Body of pancreas (tissue), 4 donors: ENCODE measurements around the gene CD82. TPM values are rescaled to one million over a fixed set of nuclear protein-coding genes. Genes with fewer than 3 reads are reported as not detected.

Experiments
- ATAC-seq: fragments of 150-250 bp; one replicate; pipeline ENCODE4 v1.9.1; 2016
- DNase-seq, 4 donors: peaks; one replicate each; pipeline ENCODE4 v3.0.0-alpha.2; 2019
- H3K27ac ChIP-seq, 4 donors: fragments of 200-600 bp; sonication (generic); 1 replicate in 3 of 4; 2 replicates in 1 of 4; pipeline versions ENCODE4 v1.5.1 to v1.6.1; 2016 to 2019; ENCODE audit warnings: mild to moderate bottlenecking in 1 of 4, mixed read lengths in 1 of 4, moderate library complexity in 1 of 4
- H3K27me3 ChIP-seq, 2 donors: fragments of 200-600 bp; sonication (generic); one replicate each; pipeline ENCODE4 v1.6.0; 2016; ENCODE audit warnings: mild to moderate bottlenecking in 1 of 2
- H3K36me3 ChIP-seq, 2 donors: fragments of 200-600 bp; sonication (generic); replicated peaks in 1 of 2; 2 replicates each; pipeline ENCODE4 v1.5.1; 2016; ENCODE audit warnings: low read depth in 2 of 2; ENCODE audit not compliant: insufficient read depth in 1 of 2
- H3K4me1 ChIP-seq: fragments of 200-600 bp; sonication (generic); one replicate; pipeline ENCODE4 v1.6.0; 2016
- H3K4me3 ChIP-seq, 2 donors: fragments of 200-600 bp; sonication (generic); 1 replicate in 1 of 2; 2 replicates in 1 of 2; pipeline ENCODE4 v1.5.1; 2016 to 2019
- H3K9me3 ChIP-seq, 3 donors: fragments of 200-600 bp; sonication (generic); 1 replicate in 2 of 3; 2 replicates in 1 of 3; pipeline ENCODE4 v1.5.1; 2016
- POLR2A ChIP-seq, 3 donors: fragments of 450-650 bp; IDR thresholded peaks; one replicate each; pipeline ENCODE4 v1.6.1; 2016; ENCODE audit warnings: antibody characterized with exemption in 3 of 3, mild to moderate bottlenecking in 2 of 3
- WGBS, 2 donors: methylation state at CpG; one replicate each; pipeline ENCODE4 v1.1.5; 2017; 5-methylcytosine and 5-hydroxymethylcytosine counted together
- intact Hi-C: fragments of 100-400 bp; cut with DNase I; formaldehyde crosslinking; loops from one replicate; pipeline ENCODE4 v1.15.1; 2023
- total RNA-seq, 2 donors: library from RNA; depleted of rRNA; stranded (reverse); fragments of >200 nt; gene quantifications; one replicate each; pipeline ENCODE4 v1.1.0, GENCODE V29; 2016
- TF ChIP-seq, protein P1 (sequence below), 7 experiments: fragments of 450-650 bp in 4 of 7; fragments of 200-600 bp in 3 of 7; sonication (generic) in 3 of 7; IDR thresholded peaks; one replicate each; pipeline ENCODE4 v1.5.1; 2016 to 2019; ENCODE audit warnings: antibody characterized with exemption in 7 of 7

The CD82 gene
- total RNA-seq, 2 donors from 2014 or later, result 11.4 to 13.5 TPM

DNA sequence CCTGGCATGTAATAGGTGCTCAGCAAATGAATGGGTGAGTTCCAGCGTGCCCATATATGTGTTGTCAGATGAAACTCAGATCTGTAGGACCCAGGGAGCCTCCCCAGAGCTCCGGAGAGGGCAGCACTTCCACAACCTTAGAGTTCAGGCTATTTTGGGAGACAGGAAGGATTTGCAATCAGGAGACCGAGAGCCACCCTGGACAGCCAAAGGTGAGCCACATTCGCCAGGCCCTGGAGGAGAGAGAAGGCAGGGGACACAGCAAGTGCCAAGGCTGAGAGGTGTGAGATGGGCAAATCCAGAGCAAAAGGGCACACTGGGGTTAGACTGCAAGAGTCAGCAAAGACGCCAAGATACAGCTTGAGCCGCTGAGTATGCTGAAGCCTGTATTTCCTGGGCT is 66.4 kb downstream of the CD82 start:
- 74 to 77% methylated on average over 6 of the region's 6 CpGs for WGBS, 2 donors
- TF ChIP-seq POLR2A (IDR thresholded peaks at IDR 0.05), result no peak
- DNase-seq (no peak), ATAC-seq (no peak)
- intact Hi-C loops, result no loop called here
- Histone ChIP-seq H3K27me3 (no peaks in the 10 kb centered on the region), H3K36me3 (no peaks in the 10 kb centered on the region), H3K4me1 (peaks cover 21% of the 10 kb centered on the region), H3K9me3 (no peaks in the 10 kb centered on the region), H3K27ac (no peak overlapping the region), H3K4me3 (no peak overlapping the region)

DNA sequence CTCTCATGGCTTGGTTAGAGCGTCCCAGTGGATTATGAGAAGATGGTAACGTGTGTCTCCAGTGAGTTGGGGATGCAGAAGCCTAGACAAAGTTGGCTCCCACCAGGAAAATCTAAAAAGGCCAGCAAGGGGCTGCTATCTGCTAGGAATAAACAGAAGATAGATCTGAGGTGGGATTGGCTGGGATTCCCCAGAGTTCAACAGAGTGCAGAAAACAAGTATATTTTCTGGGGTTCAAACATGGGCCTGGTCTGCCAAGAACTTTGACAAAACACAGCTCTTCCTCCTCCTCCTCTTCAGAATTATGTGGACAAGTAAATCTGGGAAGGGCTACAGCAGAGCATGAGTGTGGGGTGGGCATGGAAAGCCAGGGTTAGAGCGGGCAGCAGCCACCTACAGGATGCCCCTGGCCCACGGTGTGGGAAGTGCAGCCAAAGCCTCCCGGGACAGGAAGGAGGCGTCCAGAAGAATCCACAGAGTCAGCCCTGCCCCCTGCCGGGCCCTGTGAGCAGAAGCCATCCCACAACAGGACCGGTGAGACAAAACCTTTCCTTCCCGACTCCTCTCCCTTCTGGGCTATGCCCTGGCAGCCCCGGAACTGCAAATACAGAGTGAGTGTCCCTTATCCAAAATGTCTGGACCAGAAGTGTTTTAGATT is 67.1 kb downstream of the CD82 start:
- TF ChIP-seq, protein P1, sequence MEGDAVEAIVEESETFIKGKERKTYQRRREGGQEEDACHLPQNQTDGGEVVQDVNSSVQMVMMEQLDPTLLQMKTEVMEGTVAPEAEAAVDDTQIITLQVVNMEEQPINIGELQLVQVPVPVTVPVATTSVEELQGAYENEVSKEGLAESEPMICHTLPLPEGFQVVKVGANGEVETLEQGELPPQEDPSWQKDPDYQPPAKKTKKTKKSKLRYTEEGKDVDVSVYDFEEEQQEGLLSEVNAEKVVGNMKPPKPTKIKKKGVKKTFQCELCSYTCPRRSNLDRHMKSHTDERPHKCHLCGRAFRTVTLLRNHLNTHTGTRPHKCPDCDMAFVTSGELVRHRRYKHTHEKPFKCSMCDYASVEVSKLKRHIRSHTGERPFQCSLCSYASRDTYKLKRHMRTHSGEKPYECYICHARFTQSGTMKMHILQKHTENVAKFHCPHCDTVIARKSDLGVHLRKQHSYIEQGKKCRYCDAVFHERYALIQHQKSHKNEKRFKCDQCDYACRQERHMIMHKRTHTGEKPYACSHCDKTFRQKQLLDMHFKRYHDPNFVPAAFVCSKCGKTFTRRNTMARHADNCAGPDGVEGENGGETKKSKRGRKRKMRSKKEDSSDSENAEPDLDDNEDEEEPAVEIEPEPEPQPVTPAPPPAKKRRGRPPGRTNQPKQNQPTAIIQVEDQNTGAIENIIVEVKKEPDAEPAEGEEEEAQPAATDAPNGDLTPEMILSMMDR (IDR thresholded peaks at IDR 0.05), result peak in 5 of 7 experiments; percentile 8 to 37 (median 23)
- no peak for TF ChIP-seq POLR2A (IDR thresholded peaks at IDR 0.05)
- Histone ChIP-seq H3K36me3 (no peaks in the 10 kb centered on the region), H3K27me3 (no peaks in the 10 kb centered on the region), H3K4me3 (no peak overlapping the region), H3K9me3 (no peaks in the 10 kb centered on the region), H3K4me1 (peaks cover 17% of the 10 kb centered on the region), H3K27ac (no peak overlapping the region)
- DNase-seq, result peak in 2 of 4 donors; percentile 18 to 46
- ATAC-seq, result no peak
- intact Hi-C loops, result no loop called here
- WGBS, 2 donors, result 39 to 71% methylated on average over 6 to 10 of the region's 10 CpGs

DNA sequence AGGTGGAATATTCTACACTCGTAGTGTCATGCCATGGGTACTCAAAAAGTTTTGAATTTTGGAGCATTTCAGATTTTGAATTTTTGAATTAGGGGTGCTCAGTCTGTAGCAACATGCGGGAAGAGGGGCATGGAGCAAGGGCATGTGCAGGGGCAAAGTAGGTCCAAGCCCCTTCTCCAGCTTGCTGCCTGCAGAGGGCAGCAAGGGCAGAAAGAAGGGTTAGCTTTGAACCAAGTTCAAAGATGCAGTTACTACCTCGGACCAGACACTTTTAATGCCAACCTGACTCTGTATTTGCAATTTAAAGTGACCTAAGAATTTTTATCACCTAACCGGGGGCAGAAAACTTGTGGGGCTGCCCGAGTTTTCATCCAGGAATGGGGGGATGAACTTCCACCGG is 68.2 kb downstream of the CD82 start:
- no peaks in the 10 kb centered on the region for H3K36me3 ChIP-seq
- no peak overlapping the region for H3K4me3 ChIP-seq
- H3K27ac ChIP-seq, result no peak overlapping the region
- ATAC-seq, result no peak
- no peak for DNase-seq
- TF ChIP-seq, protein P1 (IDR thresholded peaks at IDR 0.05), result no peak
- no peak for TF ChIP-seq POLR2A (IDR thresholded peaks at IDR 0.05)
- intact Hi-C loops, result no loop called here
- H3K27me3 ChIP-seq, result no peaks in the 10 kb centered on the region
- H3K4me1 ChIP-seq, result peaks cover 8% of the 10 kb centered on the region
- H3K9me3 ChIP-seq, result no peaks in the 10 kb centered on the region
- 50 to 51% methylated on average over 6 of the region's 6 CpGs for WGBS, 2 donors

DNA sequence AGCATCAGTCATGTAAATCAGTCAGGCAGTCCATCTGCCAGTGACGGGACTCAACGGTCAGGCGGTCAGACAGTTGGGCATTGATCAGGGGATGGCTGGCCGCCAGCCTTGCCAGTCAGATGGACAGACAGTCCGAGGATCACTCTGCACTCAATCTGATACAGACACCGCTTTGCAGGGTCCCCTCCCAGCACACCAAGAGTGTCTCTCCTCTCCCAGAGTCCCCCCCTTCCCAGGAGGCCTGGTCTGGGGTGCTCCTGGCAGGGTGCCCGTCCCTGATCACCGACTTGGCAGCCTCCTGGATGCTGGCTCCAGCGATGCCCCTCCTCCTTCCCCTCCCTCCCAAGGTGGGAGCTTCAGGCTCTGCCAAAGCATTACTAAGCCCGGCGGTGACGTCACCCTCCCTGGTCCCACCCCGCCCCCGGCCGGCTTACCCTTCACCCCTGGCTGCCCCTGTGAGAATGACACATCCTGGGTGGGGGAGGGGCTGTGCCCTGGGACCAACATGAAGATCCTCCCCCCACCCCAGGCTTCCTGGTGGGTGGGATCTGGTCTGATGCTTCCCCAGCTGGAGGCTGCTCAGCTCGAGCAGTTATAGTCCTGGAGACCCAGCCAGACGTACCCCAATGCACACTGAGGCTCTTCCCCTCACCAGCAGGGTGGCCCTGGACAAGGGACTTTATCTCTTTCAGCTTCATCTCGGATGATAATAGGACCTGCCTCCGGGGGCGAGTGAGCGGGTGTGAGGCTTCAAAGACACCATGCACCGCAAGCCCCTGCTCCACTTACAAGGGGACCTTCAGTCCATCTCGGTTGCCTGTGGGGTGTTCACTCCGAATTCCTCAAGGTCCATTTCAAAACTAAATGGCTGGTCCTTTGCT is 69.2 kb downstream of the CD82 start:
- no peak overlapping the region for H3K27ac ChIP-seq
- intact Hi-C loops, result no loop called here
- no peaks in the 10 kb centered on the region for H3K36me3 ChIP-seq
- H3K9me3 ChIP-seq, result no peaks in the 10 kb centered on the region
- peaks cover 8% of the 10 kb centered on the region for H3K4me1 ChIP-seq
- DNase-seq (peak; percentile 73 to 82 (median 80)), ATAC-seq (peak; percentile 83)
- no peaks in the 10 kb centered on the region for H3K27me3 ChIP-seq
- TF ChIP-seq POLR2A (IDR thresholded peaks at IDR 0.05), result no peak
- TF ChIP-seq, protein P1 (IDR thresholded peaks at IDR 0.05), result peak in 1 of 7 experiments; percentile 2
- no peak overlapping the region for H3K4me3 ChIP-seq
- 10 to 19% methylated on average over 7 to 24 of the region's 24 CpGs for WGBS, 2 donors

DNA sequence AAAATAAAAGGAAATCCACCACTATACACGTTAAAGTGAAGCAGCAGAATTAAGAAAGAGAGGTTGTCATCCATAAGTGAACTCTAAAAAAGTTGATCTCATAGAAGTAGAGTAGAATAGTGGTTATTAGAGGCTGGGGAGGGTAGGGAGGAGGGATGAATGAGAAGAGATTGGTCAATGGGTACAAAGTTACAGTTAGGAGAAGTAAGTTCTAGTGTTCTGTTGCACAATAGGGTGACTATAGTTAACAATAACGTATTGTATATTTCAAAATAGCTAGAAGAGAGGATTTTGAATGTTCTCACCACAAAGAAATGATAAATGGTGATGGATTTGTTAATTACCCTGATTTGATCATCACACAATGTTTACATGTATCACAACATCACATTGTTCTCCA is 72.0 kb downstream of the CD82 start:
- Histone ChIP-seq H3K4me3 (no peak overlapping the region), H3K27me3 (no peaks in the 10 kb centered on the region), H3K27ac (no peak overlapping the region), H3K36me3 (no peaks in the 10 kb centered on the region), H3K4me1 (peaks cover 8% of the 10 kb centered on the region), H3K9me3 (no peaks in the 10 kb centered on the region)
- DNase-seq, result no peak
- TF ChIP-seq, protein P1 (IDR thresholded peaks at IDR 0.05), result no peak
- no peak for TF ChIP-seq POLR2A (IDR thresholded peaks at IDR 0.05)
- intact Hi-C loops, result no loop called here
- ATAC-seq, result no peak
- WGBS, 2 donors, result 27 to 35% methylated on average over 2 of the region's 2 CpGs
